Activated naive CD4-positive, alpha-beta T cell treated with anti-CD3 and anti-CD28 coated beads, Interleukin-2, amount 10 ng/mL, durations not matched to agents 7 days and 5 days (primary cell): ENCODE measurements around the gene CCDC93.
A peak's percentile ranks its signal among the peaks of the same experiment; 100 is the strongest.

Source experiments
- CTCF ChIA-PET: fragments of 350-600 bp; sonication (Branson Sonifier 250); formaldehyde crosslinking; loops from one replicate; lab custom pipeline; 2021; ENCODE audit warnings: antibody characterized with exemption; lab: Charles Lee
- DNase-seq: peaks from one replicate; pipeline ENCODE4 v3.0.0-alpha.2; 2020
- H3K27ac Mint-ChIP-seq: one replicate; pipeline ENCODE4 v1.8.0; 2021; ENCODE audit warnings: mild to moderate bottlenecking, moderate library complexity, mixed read lengths
- H3K27me3 Mint-ChIP-seq: one replicate; pipeline ENCODE4 v1.8.0; 2021; ENCODE audit warnings: mild to moderate bottlenecking, mixed read lengths
- H3K36me3 Mint-ChIP-seq: one replicate; pipeline ENCODE4 v1.8.0; 2021; ENCODE audit warnings: mixed read lengths
- H3K4me1 Mint-ChIP-seq: one replicate; pipeline ENCODE4 v1.8.0; 2021; ENCODE audit warnings: mixed read lengths
- H3K4me3 Mint-ChIP-seq: one replicate; pipeline ENCODE4 v1.8.0; 2021; ENCODE audit warnings: mild to moderate bottlenecking, moderate library complexity, mixed read lengths
- H3K9me3 Mint-ChIP-seq: one replicate; pipeline ENCODE4 v1.8.0; 2021; ENCODE audit warnings: mixed read lengths

The CCDC93 gene

DNA sequence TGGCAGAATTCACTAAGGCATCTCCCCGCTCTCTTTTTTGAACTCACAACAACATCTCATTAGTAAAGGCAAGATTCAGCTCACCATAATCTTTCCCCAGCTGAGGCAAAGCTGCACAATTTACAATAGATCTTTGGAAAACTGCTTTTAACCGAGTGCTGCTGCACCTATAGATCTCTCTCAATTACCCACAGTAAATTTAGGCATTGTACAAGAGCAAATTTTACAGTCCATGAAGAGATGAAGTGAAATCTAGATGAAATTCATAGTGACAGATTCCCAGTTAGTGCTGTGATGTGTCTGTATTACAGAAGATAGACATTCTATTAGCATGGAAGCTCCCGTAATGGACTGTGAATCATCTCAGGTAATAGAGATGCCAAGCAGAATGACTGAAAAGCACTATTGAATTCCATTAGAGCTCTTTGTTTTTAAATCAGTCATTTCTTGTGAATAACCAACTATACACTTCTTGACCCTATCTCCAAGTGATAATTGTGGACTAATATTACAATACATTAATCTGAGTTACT lies 38.0 kb upstream of the CCDC93 start:
- Mint-ChIP-seq H3K4me1 (no peaks in the 10 kb centered on the region), H3K27me3 (peaks cover 40% of the 10 kb centered on the region), H3K27ac (no peak overlapping the region), H3K36me3 (no peaks in the 10 kb centered on the region), H3K4me3 (no peak overlapping the region), H3K9me3 (no peaks in the 10 kb centered on the region)
- CTCF ChIA-PET = interaction anchor here (0.7 to 1.7 kb wide), 3 partner anchors 9 to 170 kb away, joined by 3 to 6 read pairs (median 4); no protein-coding TSS in a partner anchor
- DNase-seq = no peak

GRCh38 chr2:118050974-118051373 lies 37.1 kb upstream of the CCDC93 start:
- CTCF ChIA-PET = interaction anchor here (0.9 to 1.7 kb wide), 2 partner anchors 8 to 171 kb away, joined by 4 to 6 read pairs; no protein-coding TSS in a partner anchor
- no peak for DNase-seq
- H3K27me3 Mint-ChIP-seq = peaks cover 39% of the 10 kb centered on the region
- no peaks in the 10 kb centered on the region for H3K36me3 Mint-ChIP-seq
- no peaks in the 10 kb centered on the region for H3K4me1 Mint-ChIP-seq
- H3K27ac Mint-ChIP-seq = no peak overlapping the region
- H3K9me3 Mint-ChIP-seq = no peaks in the 10 kb centered on the region
- H3K4me3 Mint-ChIP-seq = no peak overlapping the region

- no peak overlapping the region for H3K27ac Mint-ChIP-seq
- H3K9me3 Mint-ChIP-seq = no peaks in the 10 kb centered on the region
- peaks cover 33% of the 10 kb centered on the region for H3K27me3 Mint-ChIP-seq
- H3K36me3 Mint-ChIP-seq = no peaks in the 10 kb centered on the region
- H3K4me3 Mint-ChIP-seq = no peak overlapping the region
- CTCF ChIA-PET = no interaction called here
- no peaks in the 10 kb centered on the region for H3K4me1 Mint-ChIP-seq
- no peak for DNase-seq
Observed at GRCh38 chr2:118050386-118050785, 36.5 kb upstream of the CCDC93 start.

DNA sequence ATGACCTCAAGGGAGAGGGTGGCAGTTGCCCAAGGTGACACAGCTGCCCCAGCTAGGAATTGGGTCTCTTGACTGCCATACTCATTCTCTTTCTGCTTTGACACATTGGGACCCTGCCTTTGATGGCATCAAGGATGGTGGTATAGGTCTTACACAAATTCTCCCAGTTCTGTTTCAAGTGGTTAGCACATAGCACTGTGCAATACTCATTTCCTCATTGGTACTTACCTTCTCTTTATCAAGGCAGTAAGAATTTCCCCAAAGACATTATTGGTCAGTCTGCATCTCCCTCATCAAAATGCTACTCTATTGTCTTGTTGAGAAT lies 35.9 kb upstream of the CCDC93 start:
- H3K4me3 Mint-ChIP-seq = no peak overlapping the region
- H3K4me1 Mint-ChIP-seq = no peaks in the 10 kb centered on the region
- CTCF ChIA-PET = no interaction called here
- DNase-seq = no peak
- no peaks in the 10 kb centered on the region for H3K36me3 Mint-ChIP-seq
- H3K27me3 Mint-ChIP-seq = peaks cover 28% of the 10 kb centered on the region
- H3K9me3 Mint-ChIP-seq = no peaks in the 10 kb centered on the region
- no peak overlapping the region for H3K27ac Mint-ChIP-seq

GRCh38 chr2:118049140-118049815 lies 35.4 kb upstream of the CCDC93 start:
- CTCF ChIA-PET = no interaction called here
- DNase-seq = no peak
- Mint-ChIP-seq H3K4me3 (no peak overlapping the region), H3K9me3 (no peaks in the 10 kb centered on the region), H3K4me1 (no peaks in the 10 kb centered on the region), H3K27ac (no peak overlapping the region), H3K36me3 (no peaks in the 10 kb centered on the region), H3K27me3 (peaks cover 31% of the 10 kb centered on the region)

DNA sequence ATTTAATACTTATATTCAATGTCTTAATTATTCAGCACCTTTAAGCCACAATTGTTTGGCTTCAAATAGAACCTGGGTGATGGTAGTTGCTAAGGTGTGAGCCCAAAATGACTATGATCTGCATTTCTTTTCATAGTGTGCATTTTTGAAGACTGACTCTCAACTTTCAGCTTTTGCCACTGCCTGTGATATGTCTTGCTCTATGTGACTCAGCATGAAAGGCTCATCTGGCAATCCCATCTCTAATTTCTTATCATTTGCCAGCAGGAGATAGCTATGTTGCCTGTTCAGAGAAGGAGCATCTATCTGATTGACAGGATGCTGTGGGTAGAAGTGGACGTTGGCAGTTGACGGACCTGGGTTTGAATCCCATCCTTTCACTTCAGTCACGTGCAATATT lies 34.5 kb upstream of the CCDC93 start:
- Mint-ChIP-seq H3K27me3 (peaks cover 35% of the 10 kb centered on the region), H3K36me3 (no peaks in the 10 kb centered on the region), H3K9me3 (no peaks in the 10 kb centered on the region), H3K4me3 (no peak overlapping the region), H3K4me1 (no peaks in the 10 kb centered on the region), H3K27ac (no peak overlapping the region)
- no peak for DNase-seq
- CTCF ChIA-PET = interaction anchor here (1.2 to 2.5 kb wide), 2 partner anchors 12 to 14 kb away, joined by 4 to 14 read pairs; no protein-coding TSS in a partner anchor

DNA sequence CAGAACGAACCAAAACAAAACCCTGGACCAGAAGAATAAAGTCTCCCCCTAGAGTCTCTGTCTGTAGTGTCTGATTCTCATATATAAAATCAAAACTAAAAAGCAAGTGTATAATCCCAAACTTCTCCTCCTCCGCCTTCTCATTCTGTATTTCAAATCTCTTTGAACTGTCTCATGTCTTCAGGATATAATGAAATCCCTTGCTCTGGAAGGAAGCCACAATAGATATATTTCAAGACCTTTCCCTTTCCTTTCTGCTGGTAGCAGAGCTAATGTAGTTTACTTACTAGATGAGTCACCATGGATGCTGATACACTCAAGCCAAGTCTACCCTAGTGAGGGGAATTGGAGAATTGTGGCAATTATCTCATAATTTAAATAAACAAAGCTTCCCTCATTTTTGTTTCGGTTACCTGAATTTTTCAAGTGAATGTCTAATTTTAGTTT lies 33.5 kb upstream of the CCDC93 start:
- H3K36me3 Mint-ChIP-seq = no peaks in the 10 kb centered on the region
- no peak for DNase-seq
- no peaks in the 10 kb centered on the region for H3K9me3 Mint-ChIP-seq
- H3K4me3 Mint-ChIP-seq = no peak overlapping the region
- H3K4me1 Mint-ChIP-seq = no peaks in the 10 kb centered on the region
- no peak overlapping the region for H3K27ac Mint-ChIP-seq
- H3K27me3 Mint-ChIP-seq = peaks cover 35% of the 10 kb centered on the region
- CTCF ChIA-PET = interaction anchor here (0.8 to 2.5 kb wide), 23 partner anchors 9 to 833 kb away, joined by 3 to 14 read pairs (median 4); no protein-coding TSS in a partner anchor

- H3K4me3 Mint-ChIP-seq = no peak overlapping the region
- peaks cover 34% of the 10 kb centered on the region for H3K27me3 Mint-ChIP-seq
- H3K4me1 Mint-ChIP-seq = no peaks in the 10 kb centered on the region
- no peak for DNase-seq
- no peaks in the 10 kb centered on the region for H3K9me3 Mint-ChIP-seq
- H3K36me3 Mint-ChIP-seq = no peaks in the 10 kb centered on the region
- CTCF ChIA-PET = interaction anchor here (0.8 to 2.5 kb wide), 30 partner anchors 8 to 834 kb away, joined by 3 to 14 read pairs (median 4); no protein-coding TSS in a partner anchor
- H3K27ac Mint-ChIP-seq = no peak overlapping the region
Observed at GRCh38 chr2:118046634-118047210, 32.9 kb upstream of the CCDC93 start.

- Mint-ChIP-seq H3K27me3 (peaks cover 35% of the 10 kb centered on the region), H3K9me3 (no peaks in the 10 kb centered on the region), H3K27ac (no peak overlapping the region), H3K36me3 (no peaks in the 10 kb centered on the region), H3K4me1 (no peaks in the 10 kb centered on the region), H3K4me3 (no peak overlapping the region)
- DNase-seq = no peak
- CTCF ChIA-PET = interaction anchor here (0.9 to 2.0 kb wide), 2 partner anchors 13 to 810 kb away, joined by 3 to 11 read pairs; no protein-coding TSS in a partner anchor
Observed at GRCh38 chr2:118045286-118045685, 31.4 kb upstream of the CCDC93 start.

DNA sequence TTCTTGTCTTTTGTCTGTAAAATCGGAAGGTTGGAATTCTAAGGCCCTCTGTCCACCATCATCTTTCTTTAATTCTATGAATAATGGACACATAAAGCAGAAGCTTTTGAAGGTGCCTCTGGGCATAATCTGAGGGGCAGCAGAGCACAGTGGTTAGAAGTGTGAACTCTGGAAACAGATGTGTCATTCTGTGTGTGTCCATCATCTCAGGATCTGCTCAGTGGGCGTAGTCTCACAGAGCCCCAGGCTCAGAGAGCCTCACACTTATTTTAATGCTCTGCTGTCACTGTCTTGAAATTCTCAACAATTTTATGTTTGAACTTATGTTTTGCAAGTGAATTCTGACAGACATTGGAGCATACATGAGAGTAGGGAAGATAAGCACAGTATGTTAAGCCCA lies 31.0 kb upstream of the CCDC93 start:
- Mint-ChIP-seq H3K4me1 (no peaks in the 10 kb centered on the region), H3K4me3 (no peak overlapping the region), H3K27ac (no peak overlapping the region), H3K27me3 (peaks cover 34% of the 10 kb centered on the region), H3K36me3 (no peaks in the 10 kb centered on the region), H3K9me3 (no peaks in the 10 kb centered on the region)
- DNase-seq = no peak
- CTCF ChIA-PET = no interaction called here

DNA sequence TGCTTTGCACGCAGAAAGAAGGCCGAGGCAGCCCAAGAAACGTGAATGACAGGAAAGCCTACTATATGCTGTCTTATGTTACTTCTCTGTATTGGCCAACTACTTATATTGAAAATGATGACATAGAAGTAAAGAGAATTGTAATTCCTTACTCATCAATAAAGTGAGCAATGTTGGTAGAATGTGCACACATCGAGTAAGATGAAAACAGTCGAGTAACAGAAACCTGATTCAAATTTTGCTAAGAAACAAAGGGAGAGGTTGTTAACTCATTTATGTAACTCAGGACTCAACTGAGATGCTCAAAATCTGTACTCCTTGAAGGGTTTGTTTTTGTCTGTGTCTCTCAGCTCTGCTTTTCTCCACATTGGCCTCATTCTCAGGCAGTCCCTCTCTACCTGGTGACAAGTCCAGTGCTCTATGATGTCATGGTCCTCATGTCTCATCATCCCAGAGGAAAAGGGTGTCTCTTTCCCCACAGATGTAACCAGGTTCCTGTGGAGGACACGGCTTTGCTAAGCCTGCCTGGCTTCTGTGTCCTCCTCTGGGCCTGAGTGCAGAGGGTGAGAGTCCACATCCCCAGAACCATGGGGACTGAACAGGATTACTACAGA lies 30.3 kb upstream of the CCDC93 start:
- Mint-ChIP-seq H3K4me3 (no peak overlapping the region), H3K4me1 (no peaks in the 10 kb centered on the region), H3K9me3 (no peaks in the 10 kb centered on the region), H3K36me3 (no peaks in the 10 kb centered on the region), H3K27ac (no peak overlapping the region), H3K27me3 (peaks cover 34% of the 10 kb centered on the region)
- CTCF ChIA-PET = interaction anchor here (1.5 kb wide), 1 partner anchor 7 kb away, joined by 6 read pairs; no protein-coding TSS in a partner anchor
- no peak for DNase-seq

DNA sequence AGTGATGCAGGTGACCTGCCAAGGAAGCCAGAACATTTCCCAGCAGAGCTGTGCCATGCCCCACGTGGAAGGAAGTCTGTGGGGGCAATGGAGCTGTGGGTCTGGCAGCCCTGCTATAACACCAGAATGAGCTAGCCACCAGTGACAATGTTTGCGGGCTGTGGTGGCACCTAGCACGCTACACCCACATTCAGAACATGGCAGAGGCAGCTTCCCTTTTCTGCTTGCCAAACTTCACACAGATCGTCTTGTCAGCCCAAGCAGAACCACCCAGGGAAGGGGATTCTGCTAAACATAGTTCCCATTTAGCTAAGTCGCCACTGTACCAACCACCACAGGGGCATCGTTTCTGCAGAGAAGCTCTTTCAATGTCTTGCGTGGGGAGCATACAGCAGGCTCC lies 27.0 kb upstream of the CCDC93 start:
- Mint-ChIP-seq H3K9me3 (peaks cover 4% of the 10 kb centered on the region), H3K4me3 (no peak overlapping the region), H3K4me1 (no peaks in the 10 kb centered on the region), H3K27ac (no peak overlapping the region), H3K36me3 (no peaks in the 10 kb centered on the region), H3K27me3 (peaks cover 27% of the 10 kb centered on the region)
- DNase-seq = no peak
- CTCF ChIA-PET = interaction anchor here (1.4 kb wide), 1 partner anchor 8 kb away, joined by 7 read pairs; no protein-coding TSS in a partner anchor

GRCh38 chr2:118032169-118033013 lies 18.5 kb upstream of the CCDC93 start:
- no peak overlapping the region for H3K27ac Mint-ChIP-seq
- no peaks in the 10 kb centered on the region for H3K4me1 Mint-ChIP-seq
- CTCF ChIA-PET = interaction anchor here (0.7 to 2.6 kb wide), 11 partner anchors 8 to 823 kb away, joined by 3 to 21 read pairs (median 5); no protein-coding TSS in a partner anchor
- no peak overlapping the region for H3K4me3 Mint-ChIP-seq
- H3K9me3 Mint-ChIP-seq = peaks cover 8% of the 10 kb centered on the region
- H3K27me3 Mint-ChIP-seq = peaks cover 40% of the 10 kb centered on the region
- H3K36me3 Mint-ChIP-seq = no peaks in the 10 kb centered on the region
- DNase-seq = peak; percentile 56
